Neural progenitor cell (in vitro differentiated cells): Measurements from ENCODE around the gene BOC.

Experiments
- CTCF ChIP-seq: fragments of 200-600 bp; sonication (generic); IDR thresholded peaks from 2 replicates; pipeline ENCODE4 v1.5.1; 2017; ENCODE audit warnings: antibody characterized with exemption, mild to moderate bottlenecking
- EZH2 ChIP-seq: fragments of 200-600 bp; sonication (generic); IDR thresholded peaks from 2 replicates; pipeline ENCODE4 v1.6.1; 2017; ENCODE audit warnings: antibody characterized with exemption, mild to moderate bottlenecking, moderate library complexity
- EZH2phosphoT487 ChIP-seq: fragments of 200-600 bp; sonication (generic); IDR thresholded peaks from 2 replicates; pipeline ENCODE4 v1.6.1; 2017; ENCODE audit warnings: antibody characterized with exemption

GRCh38 chr3:113272385-113272779 lies 61.0 kb downstream of the BOC start:
- TF ChIP-seq CTCF (no peak), EZH2 (no peak), EZH2phosphoT487 (no peak)
